LNCAP (cell line): ENCODE measurements around the gene POLN.

Experiments
- CTCF ChIP-seq: fragments of 450-650 bp; IDR thresholded peaks from 2 replicates; pipeline ENCODE4 v1.5.1; 2017; ENCODE audit warnings: mild to moderate bottlenecking

The POLN gene

GRCh38 chr4:2159931-2160330, 82.0 kb downstream of the POLN start:
- TF ChIP-seq CTCF, result no peak

- TF ChIP-seq CTCF, result no peak
Measured at GRCh38 chr4:2155246-2155645, 86.7 kb downstream of the POLN start.

GRCh38 chr4:2154215-2154740, 87.6 kb downstream of the POLN start:
- TF ChIP-seq CTCF, result no peak

- no peak for TF ChIP-seq CTCF
Measured at GRCh38 chr4:2151544-2151943, 90.4 kb downstream of the POLN start.

GRCh38 chr4:2150076-2150475, 91.8 kb downstream of the POLN start:
- TF ChIP-seq CTCF, result no peak

GRCh38 chr4:2142630-2143427, 99.1 kb downstream of the POLN start:
- no peak for TF ChIP-seq CTCF

GRCh38 chr4:2141762-2142451, 100.0 kb downstream of the POLN start:
- TF ChIP-seq CTCF, result no peak
